Measurements from ENCODE around the gene THBS1.

Gene THBS1

GRCh38 chr15:39638041-39638440 lies 57.2 kb downstream of the THBS1 start:
- DNase-seq (ENCODE audit: low spot score) = no peak

GRCh38 chr15:39639037-39639436 lies 58.2 kb downstream of the THBS1 start:
- DNase-seq (ENCODE audit: low spot score) = no peak

DNA sequence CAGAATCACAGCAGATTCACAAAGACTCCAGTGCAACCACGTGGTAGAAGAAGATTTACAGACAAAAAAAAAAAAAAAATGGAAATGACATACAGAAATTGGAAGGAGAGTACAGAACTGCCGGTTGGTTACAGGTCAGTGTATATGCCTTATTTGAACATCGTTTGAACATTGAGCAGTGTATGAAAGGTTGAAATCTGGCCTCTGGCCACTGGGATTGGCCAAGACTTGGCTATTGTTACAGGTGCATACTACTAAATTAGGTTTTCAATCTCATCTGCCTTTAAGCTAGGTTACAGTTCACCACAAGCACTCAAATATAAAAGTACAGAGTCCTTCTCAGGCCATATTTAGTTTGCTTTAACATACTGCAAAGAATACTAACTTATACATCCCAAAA lies 59.8 kb downstream of the THBS1 start:
- no peak for DNase-seq (ENCODE audit: low spot score)

DNA sequence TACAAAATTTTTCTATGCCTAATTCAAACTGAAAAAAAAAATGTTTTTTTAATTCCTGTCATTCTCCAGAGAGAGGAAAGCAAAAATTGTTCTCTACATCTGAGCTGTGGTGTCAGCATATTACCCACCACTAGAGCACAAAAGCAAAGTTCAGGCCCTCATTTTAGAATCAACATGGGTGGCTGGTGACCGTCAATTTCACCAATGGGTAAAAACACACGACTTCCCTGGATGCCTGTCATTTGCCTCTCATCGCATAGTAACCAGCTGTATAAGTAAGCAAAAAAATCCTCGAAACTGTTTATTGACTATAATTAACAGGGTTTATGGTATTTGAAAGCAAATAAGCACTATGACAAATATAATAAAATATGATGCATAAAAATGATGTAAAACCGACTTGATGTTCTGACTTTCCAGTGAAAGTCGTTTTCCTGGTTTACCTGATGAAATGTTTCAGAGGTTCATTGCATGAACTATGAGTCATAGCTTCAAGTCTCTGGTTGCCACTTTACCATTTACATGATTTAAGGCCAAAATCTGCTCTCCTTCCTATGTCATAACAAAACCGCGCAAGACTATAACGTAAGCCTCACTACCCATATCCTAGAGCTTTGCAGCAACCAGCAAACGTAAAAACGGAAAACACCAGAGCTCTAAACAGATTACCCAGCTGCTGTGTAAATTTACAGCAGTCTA lies 60.5 kb downstream of the THBS1 start:
- peak; percentile 54 for DNase-seq (ENCODE audit: low spot score)

- no peak for DNase-seq (ENCODE audit: low spot score)
Observed at GRCh38 chr15:39642011-39642640, 61.2 kb downstream of the THBS1 start.

DNA sequence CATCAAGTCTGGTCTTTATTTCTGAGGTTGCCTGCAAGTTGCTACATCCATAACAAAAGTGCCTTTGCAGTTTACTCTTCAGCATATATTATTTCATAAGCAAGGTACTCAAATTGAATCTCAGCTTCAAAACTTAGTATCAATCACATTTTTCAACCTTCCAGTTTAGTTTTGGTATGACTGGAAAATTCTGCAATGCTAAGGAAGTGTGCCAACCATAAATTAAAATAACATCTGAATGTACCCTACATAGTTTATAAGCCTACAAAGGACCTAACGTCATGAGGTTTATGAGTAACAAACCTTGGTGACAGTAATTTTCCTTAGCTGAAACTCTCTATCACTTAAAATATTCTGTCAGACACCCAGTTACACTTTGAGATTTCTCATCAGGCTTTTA lies 62.8 kb downstream of the THBS1 start:
- no peak for DNase-seq (ENCODE audit: low spot score)

GRCh38 chr15:39644136-39644535 lies 63.3 kb downstream of the THBS1 start:
- DNase-seq (ENCODE audit: low spot score) = no peak

DNA sequence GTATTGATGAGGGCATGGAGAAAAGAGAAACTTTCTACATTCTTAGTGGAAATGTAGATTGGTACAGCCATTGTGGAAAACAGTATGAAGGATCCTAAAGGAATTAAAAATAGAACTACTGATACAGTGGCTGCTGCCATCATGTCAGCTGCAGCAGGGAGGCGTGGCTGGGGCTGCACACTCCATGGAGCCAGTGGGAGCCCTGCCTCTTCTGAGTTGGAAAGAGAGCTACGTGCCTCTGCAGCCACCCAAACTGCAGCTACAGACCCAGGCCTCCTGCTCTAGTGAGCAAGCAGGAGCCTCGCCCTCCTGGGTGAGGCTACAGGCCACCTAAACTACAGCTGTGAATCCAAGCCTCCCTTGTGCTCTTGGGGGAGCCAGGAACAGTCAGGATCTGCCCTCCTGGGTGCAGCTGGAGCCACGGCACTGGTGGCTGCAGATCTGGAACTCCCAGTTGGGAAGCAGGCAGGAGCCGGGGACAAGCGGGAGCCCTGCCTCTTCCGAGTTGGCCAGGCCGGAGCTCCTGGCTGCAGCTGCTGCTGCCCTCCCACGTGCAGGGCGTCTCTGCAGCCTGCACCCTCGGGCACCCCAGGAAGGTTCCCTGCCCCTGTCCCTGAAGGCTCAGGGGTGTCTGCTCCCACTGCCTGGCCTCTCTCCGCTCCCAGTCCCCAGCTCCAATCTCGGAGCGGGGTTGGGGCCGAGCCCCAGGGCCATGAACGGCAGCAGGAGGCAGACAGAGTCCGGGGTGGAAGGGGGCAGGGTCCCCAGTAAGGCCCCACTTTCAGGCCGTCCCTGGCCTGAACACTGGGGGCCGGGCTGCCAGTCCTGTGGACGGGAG lies 64.5 kb downstream of the THBS1 start:
- no peak for DNase-seq (ENCODE audit: low spot score)

DNA sequence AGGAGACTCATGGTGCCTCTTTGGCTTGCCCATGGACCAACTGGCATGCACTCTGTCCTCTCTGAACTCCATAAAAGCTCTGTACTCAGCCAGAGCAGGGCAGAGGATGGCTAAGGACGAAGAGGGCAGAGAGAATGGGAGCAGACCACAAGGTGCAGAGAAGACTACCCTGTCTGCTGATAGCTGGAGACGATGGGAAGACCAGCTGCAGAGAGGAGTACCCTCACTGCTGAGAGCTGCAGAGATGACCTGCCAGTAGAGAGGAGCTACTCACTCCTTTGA lies 65.0 kb downstream of the THBS1 start:
- DNase-seq (ENCODE audit: low spot score) = no peak

- DNase-seq (ENCODE audit: low spot score) = no peak
Observed at GRCh38 chr15:39646425-39646824, 65.5 kb downstream of the THBS1 start.

Data from CD4-positive, alpha-beta T cell treated with Interleukin-2 at 100 ng/mL for 4 hours (primary cell).